Left lung (tissue), 10 donors: ENCODE measurements around the gene FARP2. TPM values are rescaled to one million over a fixed set of nuclear protein-coding genes. Genes with fewer than 3 reads are reported as not detected.
A peak's percentile ranks its signal among the peaks of the same experiment; 100 is the strongest.

ENCODE experiments used
- ATAC-seq: fragments of 200-7000 bp; cut with Tn5 transposase; one replicate; pipeline ENCODE4 v1.9.1; 2020; ENCODE audit warnings: moderate library complexity
- DNase-seq, 4 donors: peaks; one replicate each; pipeline ENCODE4 v3.0.0-alpha.2; 2013 to 2020
- H3K27ac ChIP-seq, 2 donors: fragments of 200-600 bp; sonication (generic) in 1 of 2; one replicate each; pipeline versions ENCODE4 v1.5.0 to v1.8.0; 2020 to 2021
- H3K27me3 ChIP-seq, 2 donors: fragments of 200-600 bp; sonication (generic) in 1 of 2; one replicate each; pipeline versions ENCODE4 v1.5.0 to v1.8.0; 2020 to 2021
- H3K36me3 ChIP-seq, 2 donors: fragments of 200-600 bp; sonication (generic) in 1 of 2; one replicate each; pipeline versions ENCODE4 v1.5.0 to v1.8.0; 2020 to 2021
- H3K4me1 ChIP-seq, 2 donors: fragments of 200-600 bp; one replicate each; pipeline ENCODE4 v1.8.0; 2021
- H3K4me3 ChIP-seq, 2 donors: fragments of 200-600 bp; sonication (generic) in 1 of 2; one replicate each; pipeline versions ENCODE4 v1.5.0 to v1.8.0; 2020 to 2021; ENCODE audit warnings: mild to moderate bottlenecking in 1 of 2
- H3K9me3 ChIP-seq, 2 donors: fragments of 200-600 bp; sonication (generic) in 1 of 2; one replicate each; pipeline versions ENCODE4 v1.5.0 to v1.8.0; 2020 to 2021
- intact Hi-C, 2 donors: fragments of 100-400 bp; cut with DNase I; formaldehyde crosslinking; loops; one replicate each; pipeline versions ENCODE4 v1.11.2 to v1.14.2; 2022
- polyA plus RNA-seq, 6 donors: library from polyadenylated mRNA; unstranded; fragments of 120-200 nt; gene quantifications; one replicate each; pipeline ENCODE4 v1.2.1, GENCODE V29; 2013; ENCODE audit not compliant: insufficient read length in 6 of 6
- total RNA-seq, 2 donors: library from RNA; stranded (reverse); fragmentation: NEBNext Ultra II Directional; extraction: Animal tissue kit (Norgen Biotek cat#: 25700); gene quantifications; one replicate each; pipeline ENCODE4 v1.2.1, GENCODE V29; 2021
- TF ChIP-seq, protein P1 (sequence below), 2 donors: fragments of 200-600 bp; sonication (generic) in 1 of 2; IDR thresholded peaks; one replicate each; pipeline versions ENCODE4 v1.5.0 to v1.8.0; 2021; ENCODE audit warnings: antibody characterized with exemption in 2 of 2
- donor health status: DM: no; HTN: yes; CAD: no.
- donor health status: DM: no; HTN: no; CAD: no.

The FARP2 gene
- total and polyA plus RNA-seq, 8 donors, result 32.2 to 54.8 (median 49.9) TPM

DNA sequence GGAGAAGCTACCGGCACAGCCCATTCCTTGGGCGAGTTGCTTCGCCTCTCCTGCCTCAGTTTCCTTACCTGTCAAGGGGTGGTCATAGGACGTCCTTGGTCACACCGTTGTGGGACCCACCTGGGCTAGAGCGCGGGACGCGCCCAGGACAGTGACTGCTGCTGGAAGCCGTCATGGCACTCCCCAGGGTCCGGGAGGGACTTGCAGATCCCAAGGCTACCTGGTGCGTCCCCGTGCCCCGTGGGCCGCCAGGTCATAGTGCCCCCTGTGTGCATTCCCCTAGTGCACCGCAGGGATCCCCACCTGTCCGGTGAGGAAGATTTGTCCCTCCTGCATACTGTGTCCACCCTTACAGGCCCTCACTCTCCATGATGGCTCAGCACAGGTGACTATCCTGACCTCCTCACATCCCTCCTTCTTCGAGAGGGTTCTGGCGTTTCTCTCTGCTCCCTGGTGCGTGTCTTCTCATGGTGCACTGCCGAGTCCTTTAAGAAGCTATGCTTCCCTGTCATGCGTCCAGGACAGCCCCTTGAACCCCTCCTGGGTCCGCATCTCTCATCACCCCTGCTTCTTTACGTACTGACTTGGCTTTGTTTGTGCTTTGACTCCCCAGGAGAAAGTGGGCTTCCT lies 153.2 kb downstream of the FARP2 start:
- Histone ChIP-seq H3K4me1 (peaks cover 16 to 30% of the 10 kb centered on the region in 2 donors), H3K27ac (peak overlapping the region; percentile 66 to 81), H3K4me3 (peak overlapping the region; percentile 64 to 86), H3K9me3 (no peaks in the 10 kb centered on the region), H3K36me3 (no peaks in the 10 kb centered on the region), H3K27me3 (peaks cover 0 to 8% of the 10 kb centered on the region in 2 donors)
- TF ChIP-seq, protein P1, sequence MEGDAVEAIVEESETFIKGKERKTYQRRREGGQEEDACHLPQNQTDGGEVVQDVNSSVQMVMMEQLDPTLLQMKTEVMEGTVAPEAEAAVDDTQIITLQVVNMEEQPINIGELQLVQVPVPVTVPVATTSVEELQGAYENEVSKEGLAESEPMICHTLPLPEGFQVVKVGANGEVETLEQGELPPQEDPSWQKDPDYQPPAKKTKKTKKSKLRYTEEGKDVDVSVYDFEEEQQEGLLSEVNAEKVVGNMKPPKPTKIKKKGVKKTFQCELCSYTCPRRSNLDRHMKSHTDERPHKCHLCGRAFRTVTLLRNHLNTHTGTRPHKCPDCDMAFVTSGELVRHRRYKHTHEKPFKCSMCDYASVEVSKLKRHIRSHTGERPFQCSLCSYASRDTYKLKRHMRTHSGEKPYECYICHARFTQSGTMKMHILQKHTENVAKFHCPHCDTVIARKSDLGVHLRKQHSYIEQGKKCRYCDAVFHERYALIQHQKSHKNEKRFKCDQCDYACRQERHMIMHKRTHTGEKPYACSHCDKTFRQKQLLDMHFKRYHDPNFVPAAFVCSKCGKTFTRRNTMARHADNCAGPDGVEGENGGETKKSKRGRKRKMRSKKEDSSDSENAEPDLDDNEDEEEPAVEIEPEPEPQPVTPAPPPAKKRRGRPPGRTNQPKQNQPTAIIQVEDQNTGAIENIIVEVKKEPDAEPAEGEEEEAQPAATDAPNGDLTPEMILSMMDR (IDR thresholded peaks at IDR 0.05), result no peak
- intact Hi-C loops, result no loop called here
- ATAC-seq (peak; percentile 3), DNase-seq (no peak)

DNA sequence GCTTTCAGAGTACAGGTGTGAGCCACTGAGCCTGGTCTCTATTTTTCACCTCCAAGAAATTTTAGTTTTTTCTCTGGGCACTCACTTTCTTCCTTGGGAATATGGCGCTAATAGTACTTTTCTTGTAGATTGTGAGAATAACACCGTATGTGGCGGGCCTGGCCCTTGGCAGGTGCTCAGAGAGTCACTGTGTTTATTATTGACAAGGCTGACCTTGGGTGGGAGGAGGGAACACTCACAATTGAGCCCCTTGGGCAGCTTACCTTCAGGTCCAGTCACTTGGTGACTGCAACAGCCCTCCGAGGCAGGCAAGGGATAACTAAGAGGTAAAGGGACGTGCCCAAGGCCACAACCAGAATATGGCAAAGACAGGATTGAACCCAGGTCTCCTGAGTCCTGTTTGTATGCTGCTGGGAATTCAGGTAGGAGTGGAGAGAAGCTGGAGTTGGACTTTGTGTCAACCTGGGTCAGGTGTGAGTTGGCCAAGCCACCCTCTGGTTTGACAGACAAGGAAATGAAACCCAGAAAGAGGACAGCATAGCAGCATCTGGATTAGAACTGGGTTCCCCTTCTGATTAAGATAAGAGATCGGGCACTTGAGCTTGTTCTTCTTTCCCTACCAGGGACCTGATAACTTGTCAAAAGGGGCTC lies 155.1 kb downstream of the FARP2 start:
- DNase-seq, result no peak
- H3K36me3 ChIP-seq, result no peaks in the 10 kb centered on the region
- H3K4me1 ChIP-seq, result peaks cover 13 to 26% of the 10 kb centered on the region in 2 donors
- H3K27ac ChIP-seq, result no peak overlapping the region
- H3K27me3 ChIP-seq, result peaks cover 0 to 8% of the 10 kb centered on the region in 2 donors
- ATAC-seq, result no peak
- H3K4me3 ChIP-seq, result no peak overlapping the region
- H3K9me3 ChIP-seq, result no peaks in the 10 kb centered on the region
- intact Hi-C loops, result no loop called here
- TF ChIP-seq, protein P1 (IDR thresholded peaks at IDR 0.05), result no peak

DNA sequence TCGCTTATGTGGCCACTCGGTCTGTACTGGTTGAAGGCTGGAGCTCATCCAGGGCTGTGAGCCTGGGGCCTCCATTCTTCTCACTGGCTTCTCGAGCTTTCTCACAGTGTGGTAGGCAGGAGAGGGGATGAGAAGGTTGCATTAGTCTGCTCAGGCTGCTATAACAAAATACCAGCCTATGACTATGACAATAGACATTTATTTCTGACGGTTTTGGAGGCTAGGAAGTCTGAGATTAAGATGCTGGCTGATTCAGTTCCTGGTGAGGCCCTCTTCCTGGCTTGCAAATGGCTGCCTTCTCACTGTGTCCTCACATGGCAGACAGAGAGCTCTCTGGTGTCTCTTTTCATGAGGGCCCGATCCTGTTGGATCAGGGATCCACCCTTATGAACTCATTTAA lies 158.5 kb downstream of the FARP2 start:
- DNase-seq, result no peak
- H3K4me1 ChIP-seq, result peaks cover under 1 to 2% of the 10 kb centered on the region in 2 donors
- H3K36me3 ChIP-seq, result no peaks in the 10 kb centered on the region
- no peak overlapping the region for H3K27ac ChIP-seq
- TF ChIP-seq, protein P1 (IDR thresholded peaks at IDR 0.05), result no peak
- H3K27me3 ChIP-seq, result peaks cover 0 to 3% of the 10 kb centered on the region in 2 donors
- H3K9me3 ChIP-seq, result no peaks in the 10 kb centered on the region
- no peak for ATAC-seq
- no peak overlapping the region for H3K4me3 ChIP-seq
- intact Hi-C loops, result no loop called here

DNA sequence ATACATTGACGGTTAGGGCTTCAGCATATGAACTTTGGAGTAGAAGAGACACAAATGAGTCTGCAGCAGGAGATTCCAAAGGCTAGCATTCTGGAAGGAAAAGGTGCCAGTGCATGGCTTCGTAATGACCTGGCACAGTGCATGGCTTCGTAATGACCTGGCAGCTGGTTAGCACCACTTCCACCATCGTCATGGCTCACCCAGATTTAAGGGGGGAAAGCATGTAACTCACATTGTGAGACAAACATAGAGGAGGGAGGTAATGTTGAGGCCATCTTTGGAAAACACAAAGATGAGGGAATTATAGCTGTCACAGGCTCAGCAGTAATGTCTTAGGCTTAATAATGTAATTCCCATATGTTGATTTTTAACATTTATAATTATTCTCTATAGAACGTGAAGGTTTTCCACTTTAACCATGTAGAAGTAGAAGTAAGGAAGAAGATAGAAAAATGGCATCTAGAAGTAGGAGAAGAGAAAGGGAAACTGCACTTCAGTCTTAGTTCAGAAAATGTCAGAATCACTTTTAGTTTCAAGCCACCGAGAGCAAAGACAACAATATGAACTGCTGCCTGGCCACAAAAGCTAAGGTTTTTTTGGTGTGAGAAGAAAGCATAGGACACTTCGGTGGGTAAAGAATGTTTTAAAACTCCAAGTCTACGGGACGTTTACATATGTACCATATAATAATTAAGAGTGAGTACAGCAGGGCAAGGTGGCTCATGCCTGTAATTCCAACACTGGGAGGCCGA lies 159.1 kb downstream of the FARP2 start:
- DNase-seq, result no peak
- H3K4me1 ChIP-seq, result no peaks in the 10 kb centered on the region
- no peak overlapping the region for H3K27ac ChIP-seq
- TF ChIP-seq, protein P1 (IDR thresholded peaks at IDR 0.05), result no peak
- H3K36me3 ChIP-seq, result no peaks in the 10 kb centered on the region
- no peak for ATAC-seq
- no peaks in the 10 kb centered on the region for H3K9me3 ChIP-seq
- intact Hi-C loops, result no loop called here
- H3K4me3 ChIP-seq, result no peak overlapping the region
- peaks cover 0 to 9% of the 10 kb centered on the region in 2 donors for H3K27me3 ChIP-seq

DNA sequence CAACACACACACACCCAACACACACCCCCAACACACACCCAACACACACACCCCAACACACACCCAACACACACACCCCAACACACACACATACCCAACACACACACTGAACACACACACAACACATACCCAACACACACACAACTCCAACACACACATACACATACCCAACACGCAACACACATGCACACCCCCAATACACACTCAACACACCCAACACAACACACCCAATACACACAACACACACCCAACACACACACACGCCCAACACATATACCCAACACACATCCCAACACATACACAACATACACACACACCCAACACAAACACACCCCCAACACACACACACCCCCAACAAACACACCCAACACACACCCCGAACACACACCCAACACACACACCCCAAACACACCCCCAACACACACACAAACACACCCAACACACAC lies 160.5 kb downstream of the FARP2 start:
- intact Hi-C loops, result no loop called here
- TF ChIP-seq, protein P1 (IDR thresholded peaks at IDR 0.05), result no peak
- DNase-seq (no peak), ATAC-seq (no peak)
- Histone ChIP-seq H3K4me3 (no peak overlapping the region), H3K36me3 (no peaks in the 10 kb centered on the region), H3K4me1 (no peaks in the 10 kb centered on the region), H3K27ac (no peak overlapping the region), H3K27me3 (peaks cover 0 to 10% of the 10 kb centered on the region in 2 donors), H3K9me3 (no peaks in the 10 kb centered on the region)
